Erythroblast (primary cell): Measurements from ENCODE around the gene YTHDF1.
A peak's percentile ranks its signal among the peaks of the same experiment; 100 is the strongest.
"Not testable (repeated sequence)": the region's sequence is repeated elsewhere in the genome, so short reads cannot be mapped to it uniquely, and the experiment has no call there.

Experiments
- DNase-seq, 2 experiments: peaks; one replicate each; lab custom pipeline; 2025; lab: John Stamatoyannopoulos, UW
- GATA1 ChIP-seq: IDR thresholded peaks from 2 replicates; pipeline ENCODE4 v1.6.1; 2011; ENCODE audit warnings: low read depth, mild to moderate bottlenecking, control low read depth, low read length, moderate library complexity
- POLR2A ChIP-seq: IDR thresholded peaks from 2 replicates; pipeline ENCODE4 v1.6.1; 2011; ENCODE audit warnings: mild to moderate bottlenecking, low read length

Gene YTHDF1

DNA sequence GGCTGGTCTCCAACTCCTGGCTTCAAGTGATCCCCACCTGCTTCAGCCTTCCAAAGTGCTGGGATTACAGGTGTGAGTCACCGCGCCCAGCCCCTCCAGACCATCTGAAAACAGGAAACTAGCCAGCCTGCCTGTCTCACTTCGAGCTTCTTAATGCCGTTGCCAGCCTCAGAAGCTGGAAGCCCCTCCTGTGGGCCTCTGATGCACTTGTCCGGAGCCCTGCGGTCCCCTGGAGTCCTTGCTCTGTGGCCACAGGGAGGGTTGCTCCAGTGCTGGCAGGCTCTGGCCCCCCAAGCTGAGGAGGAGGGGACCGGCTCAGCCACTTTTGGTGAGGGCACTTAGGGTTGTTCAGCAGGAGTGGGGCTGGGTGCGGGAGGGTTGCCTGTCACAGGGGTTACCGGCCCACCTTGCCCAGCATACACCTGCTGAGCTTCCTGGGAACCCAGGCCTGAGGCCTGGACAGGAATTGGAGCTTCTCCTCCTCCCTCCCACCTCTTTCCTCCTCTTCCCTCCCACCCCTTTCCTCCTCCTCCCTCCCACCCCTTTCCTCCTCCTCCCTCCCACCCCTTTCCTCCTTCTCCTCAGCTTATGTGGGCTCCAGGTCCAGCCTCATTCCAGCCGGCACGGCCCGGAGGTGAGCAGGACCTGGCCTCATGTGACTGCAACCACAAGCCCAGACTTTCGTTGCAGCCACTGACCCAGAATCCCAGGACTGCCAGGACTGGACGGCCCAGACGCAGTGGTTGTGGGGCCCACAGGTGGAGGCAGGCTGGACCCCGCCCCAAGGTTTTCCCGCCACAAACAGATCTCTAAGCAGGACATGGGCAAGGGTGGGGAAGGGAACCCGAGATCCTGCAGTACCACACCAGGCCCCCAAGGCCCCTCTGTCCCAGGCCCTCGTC, 10.4 kb upstream of the YTHDF1 start:
- no peak for DNase-seq
- TF ChIP-seq GATA1 (no peak), POLR2A (no peak)

DNA sequence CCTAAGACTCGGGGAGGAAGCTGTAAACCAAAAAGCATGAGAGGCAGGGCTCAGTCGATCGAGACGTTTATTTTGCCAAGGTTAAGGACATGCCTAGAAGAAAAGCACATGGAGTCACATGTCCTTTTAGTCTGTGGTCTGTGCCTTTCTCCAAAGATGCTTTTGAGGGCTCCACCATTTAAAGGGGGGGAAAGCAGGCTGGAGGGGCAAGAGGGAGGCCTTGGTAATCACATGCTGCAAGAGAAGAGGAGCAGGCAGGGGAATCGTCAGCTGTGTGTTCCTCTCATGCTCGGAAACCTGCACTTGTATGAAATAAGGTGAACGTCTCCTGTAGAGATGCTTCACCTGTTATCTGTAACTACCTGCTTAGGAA, 9.1 kb upstream of the YTHDF1 start:
- DNase-seq, result no peak
- no peak for TF ChIP-seq GATA1

DNA sequence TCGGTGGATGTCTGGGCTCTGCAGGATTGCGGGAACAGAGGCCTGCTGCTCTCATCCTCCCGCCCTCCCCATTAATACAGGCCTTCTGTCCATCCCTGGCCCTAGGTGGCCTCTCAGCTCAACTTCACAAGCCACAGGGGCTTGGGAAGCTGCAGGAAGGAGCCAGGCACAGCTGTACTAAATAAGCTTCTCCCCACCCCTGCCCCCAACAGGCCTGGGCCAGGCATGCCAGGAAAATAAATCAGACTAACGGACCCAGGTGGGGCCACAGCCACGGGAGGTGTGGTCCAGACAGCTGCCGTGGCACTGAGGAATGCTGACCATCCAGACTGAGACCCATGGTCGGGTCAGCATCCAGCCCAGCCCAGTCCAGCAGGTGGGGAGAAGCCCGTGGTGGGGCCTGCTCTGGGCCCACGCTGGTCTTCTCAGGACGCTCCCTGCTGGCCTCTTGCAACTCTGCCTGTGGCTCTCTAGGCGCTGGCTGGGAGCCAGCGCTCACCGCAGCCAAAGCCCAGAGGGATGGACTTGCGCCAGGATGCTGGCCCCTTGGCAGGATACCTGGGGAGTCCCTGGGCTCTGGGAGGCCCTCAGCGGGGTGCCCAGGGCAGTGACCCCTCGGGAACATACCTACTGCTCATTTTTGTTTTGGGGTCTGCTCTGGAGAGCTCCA, 8.6 kb upstream of the YTHDF1 start:
- no peak for DNase-seq
- TF ChIP-seq POLR2A, result no peak
- TF ChIP-seq GATA1, result no peak

DNA sequence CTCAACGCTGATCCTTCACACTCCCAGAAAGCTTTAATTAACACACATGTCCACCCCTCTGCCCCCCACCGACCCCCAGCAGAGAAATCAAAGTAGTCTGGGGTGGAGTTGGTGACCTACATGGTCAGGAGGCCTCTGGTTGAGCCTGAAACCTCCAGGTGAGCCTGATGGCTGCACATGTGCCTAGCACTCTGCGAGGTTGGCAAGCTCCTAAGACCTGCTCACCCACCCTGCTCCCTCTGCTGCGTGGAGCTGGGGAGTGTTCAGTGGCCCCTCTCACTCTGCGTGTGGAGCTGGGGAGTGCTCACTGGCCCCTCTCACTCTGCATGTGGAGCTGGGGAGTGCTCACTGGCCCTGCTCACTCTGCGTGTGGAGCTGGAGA, 7.9 kb upstream of the YTHDF1 start:
- DNase-seq, result no peak
- TF ChIP-seq POLR2A, result no peak

DNA sequence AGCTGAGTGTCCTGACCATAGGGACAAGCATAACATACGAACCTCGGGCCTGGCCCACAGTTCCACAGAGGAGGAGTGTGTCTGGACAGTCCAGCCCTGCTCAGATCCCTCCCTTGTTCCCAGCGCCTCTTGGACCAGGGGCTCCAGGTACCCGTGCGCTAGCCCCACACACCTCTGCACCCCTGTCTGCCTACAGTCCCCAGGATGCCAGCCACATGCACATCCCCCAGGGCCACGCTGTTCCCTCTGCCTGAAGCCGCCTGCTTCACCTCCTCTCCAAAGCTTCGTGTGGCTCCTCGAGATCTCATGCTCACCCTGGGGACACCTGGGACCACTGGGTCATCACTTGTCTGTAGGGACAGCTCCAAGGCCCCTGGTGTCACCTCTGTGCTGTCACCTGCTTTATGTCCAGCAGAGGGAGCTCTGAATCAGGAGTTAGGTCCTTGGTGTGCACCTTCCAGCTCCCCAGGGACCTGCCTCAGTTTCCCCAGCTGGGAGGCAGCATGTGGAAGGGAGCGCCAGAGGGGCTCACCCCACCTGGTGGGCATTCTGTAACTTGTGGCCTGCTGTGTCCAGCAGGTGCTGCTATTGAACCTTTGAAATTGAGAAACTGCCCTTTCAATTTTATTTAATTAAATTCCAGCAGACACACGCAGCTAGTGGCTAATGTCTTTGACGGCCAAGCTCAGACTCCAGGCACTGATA, 7.3 kb upstream of the YTHDF1 start:
- peak; percentile 39 to 61 for DNase-seq
- TF ChIP-seq GATA1 (no peak), POLR2A (no peak)

DNA sequence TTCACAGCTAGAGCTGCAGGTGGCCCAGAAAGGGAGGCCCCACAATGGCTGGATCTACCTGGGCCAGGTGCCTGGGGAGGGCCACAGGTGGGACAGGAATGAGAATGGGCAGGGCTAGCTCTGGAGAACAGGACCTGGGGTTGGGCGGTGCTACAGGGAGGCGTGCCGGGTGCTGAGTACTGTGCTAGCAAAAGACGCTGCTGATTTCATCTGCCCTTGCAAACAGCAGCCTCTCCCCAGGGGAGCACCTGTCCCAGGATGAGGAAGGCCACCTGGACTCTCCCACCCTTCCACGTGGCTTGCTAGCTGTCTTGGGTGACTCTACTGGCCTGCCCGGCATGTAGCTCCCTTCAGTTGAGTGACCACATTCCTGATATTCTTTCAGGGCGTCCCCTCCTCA, 6.6 kb upstream of the YTHDF1 start:
- DNase-seq, result no peak
- TF ChIP-seq POLR2A, result no peak

DNA sequence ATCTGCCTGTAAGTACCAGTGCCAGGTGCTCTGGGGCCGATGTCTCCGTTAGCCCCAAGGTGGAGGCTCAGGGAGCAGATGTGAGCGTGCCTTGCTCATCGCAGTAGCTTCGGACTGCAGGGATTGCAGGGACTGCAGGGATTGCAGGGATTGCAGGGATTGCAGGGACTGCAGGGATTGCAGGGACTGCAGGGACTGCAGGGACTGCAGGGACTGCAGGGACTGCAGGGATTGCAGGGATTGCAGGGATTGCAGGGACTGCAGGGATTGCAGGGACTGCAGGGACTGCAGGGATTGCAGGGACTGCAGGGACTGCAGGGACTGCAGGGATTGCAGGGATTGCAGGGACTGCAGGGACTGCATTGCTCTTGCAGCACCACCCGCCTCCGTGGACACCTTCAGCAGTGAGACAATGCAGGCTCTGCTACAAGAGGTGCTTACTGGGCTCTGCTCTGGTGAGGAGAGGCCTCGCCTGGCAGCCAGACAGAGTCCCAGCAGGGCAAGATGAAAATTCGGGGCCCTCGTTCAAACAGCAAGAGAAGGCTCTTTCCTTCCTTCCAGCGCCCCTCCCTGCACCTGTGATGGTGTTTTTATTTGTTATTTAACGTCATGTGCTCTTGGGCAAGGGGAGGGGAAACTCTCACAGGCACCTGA, 5.6 kb upstream of the YTHDF1 start:
- DNase-seq, result not testable (repeated sequence)

DNA sequence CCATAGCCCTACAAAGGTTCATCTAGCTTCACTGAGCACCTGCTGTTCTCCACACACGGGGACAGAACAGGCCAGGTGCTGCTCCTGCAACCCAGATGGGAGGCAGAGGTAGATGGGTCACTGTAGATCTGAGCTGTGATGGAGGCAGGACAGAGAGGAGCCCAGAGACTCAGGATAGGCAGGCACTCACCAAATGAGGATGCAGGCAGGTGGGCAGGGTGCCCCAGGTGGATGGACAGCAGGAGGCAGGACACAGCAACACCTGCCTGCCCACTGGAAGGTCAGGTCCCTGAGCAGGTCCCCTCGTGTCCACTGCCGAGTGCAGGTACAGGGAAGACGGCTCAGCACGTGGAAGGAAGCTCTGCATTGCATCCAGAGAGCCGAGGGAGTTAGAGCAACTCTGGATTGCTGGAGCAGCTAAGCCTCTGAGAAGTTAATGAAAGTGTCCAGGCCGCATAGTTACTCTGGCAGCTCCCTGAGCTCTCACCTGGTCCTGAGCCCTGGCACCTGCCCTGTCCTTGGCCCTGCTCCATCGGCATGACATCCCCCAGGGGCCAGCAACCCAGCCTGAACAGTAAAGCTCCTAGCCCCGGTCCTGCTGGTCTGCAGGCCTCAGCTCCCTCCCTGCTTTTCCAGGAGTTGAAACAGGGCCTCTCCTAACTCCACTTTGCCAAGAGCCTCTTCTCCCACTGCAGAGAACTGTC, 4.9 kb upstream of the YTHDF1 start:
- no peak for TF ChIP-seq POLR2A
- no peak for TF ChIP-seq GATA1
- DNase-seq, result no peak

DNA sequence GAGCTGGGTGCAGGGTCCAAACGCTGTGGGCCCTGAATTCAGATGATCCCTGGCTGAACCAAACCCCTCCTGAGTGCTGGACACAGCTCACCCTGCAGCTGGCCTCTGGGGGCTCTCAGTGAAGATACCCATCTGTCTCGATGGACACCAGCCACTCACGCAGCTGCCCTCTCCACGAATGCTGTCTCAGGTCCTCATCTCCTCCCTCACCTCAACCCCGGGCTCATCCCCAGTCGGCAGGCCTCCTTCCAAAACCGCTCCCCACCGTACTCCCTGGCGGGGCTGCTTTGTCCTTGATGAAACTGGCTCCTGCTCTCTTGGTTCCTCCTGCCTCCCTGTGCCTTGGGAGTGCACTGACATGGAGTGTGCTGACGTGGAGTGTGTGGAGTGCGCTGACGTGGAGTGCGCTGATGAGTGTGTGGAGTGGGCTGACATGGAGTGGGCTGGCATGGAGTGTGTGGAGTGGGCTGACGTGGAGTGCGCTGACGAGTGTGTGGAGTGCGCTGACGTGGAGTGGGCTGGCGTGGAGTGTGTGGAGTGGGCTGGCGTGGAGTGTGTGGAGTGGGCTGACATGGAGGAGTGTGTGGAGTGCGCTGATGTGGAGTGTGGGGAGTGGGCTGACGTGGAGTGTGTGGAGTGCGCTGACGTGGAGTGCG, 4.1 kb upstream of the YTHDF1 start:
- no peak for DNase-seq
- TF ChIP-seq GATA1 (no peak), POLR2A (no peak)

DNA sequence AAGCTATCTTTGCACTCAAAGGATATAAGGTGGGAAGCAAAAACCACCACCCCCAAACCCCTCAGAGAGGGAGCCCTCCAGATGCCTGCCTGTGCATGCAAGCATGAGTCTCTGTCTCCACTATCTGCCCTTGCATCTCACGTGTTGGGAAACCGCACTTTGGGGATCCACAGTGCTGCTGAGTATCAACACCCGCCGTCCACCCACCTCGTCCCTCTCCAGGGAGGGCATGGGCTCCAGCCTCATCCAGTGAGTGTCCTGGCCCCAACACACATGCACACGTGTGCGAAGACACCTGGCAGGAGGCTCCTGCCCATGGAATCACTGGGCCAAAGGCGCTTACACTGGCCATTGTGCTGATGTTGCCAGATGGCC, 3.5 kb upstream of the YTHDF1 start:
- TF ChIP-seq POLR2A (no peak), GATA1 (no peak)
- no peak for DNase-seq

DNA sequence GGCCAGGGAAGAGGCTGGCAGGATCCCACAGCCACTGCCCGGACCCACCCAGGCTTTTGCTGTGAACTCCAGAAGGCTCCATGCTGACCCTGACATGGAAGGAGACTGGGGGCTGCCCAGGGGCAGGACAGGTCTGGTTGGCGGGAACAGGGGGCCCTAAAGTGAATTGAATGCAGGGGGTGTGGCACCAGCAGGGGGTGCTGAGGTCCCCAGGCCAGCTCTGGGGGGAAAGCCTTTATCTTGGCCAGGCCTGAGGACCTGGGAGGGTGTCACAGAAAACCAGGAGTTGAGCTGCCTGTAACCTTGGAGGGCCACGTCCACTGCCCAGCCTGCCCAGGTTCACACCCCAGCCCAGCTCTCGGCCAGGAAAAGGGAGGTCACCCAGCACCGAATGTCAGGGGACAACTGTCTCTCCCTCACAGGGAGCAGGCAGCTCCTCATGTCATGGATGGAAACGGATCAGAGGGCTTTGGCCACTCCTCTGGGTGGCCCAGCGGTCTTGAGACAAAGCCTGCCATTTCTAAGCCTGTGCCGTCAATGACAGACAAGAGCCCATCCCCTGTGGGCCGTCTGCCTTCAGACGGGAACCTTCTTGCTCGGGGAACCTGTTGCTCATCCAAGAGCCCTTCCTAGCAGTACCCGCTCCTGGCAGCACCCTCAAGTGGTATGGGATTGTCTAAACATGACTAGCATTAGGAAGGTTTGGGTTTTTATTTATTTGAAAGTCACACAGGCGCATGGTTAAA, 2.9 kb upstream of the YTHDF1 start:
- no peak for DNase-seq
- no peak for TF ChIP-seq GATA1
- TF ChIP-seq POLR2A, result no peak

DNA sequence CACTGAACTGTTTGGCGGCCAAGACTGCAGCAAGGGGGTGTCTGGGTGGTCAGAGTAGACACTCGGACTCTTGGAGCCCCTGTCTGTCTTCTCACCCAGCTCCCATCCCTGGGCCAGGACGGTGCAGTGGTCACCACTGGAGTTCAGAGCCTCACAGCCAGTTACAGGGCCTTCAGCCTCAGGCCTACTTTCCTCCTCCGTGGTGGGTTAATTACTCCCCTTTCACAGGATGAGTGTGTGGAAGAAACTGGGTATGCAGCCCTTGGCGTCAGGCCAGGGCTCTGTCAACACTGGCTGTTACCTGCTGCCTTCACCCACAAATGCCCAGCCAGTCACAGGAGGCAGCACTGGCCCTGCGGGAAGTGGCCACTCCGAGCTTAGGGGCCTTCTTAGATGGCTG, 1.8 kb upstream of the YTHDF1 start:
- TF ChIP-seq POLR2A, result no peak
- peak in 1 of 2 experiments; percentile 22 for DNase-seq
